ENCODE results near the gene TNFRSF18. TPM values are rescaled to one million over a fixed set of nuclear protein-coding genes. Genes with fewer than 3 reads are reported as not detected.

TNFRSF18 gene
- polyA plus RNA-seq, 3 donors: 0.20 to 0.80 (median 0.43) TPM

- DNase-seq (ENCODE audit: extremely low read depth in 1 of 11, low read depth in 9 of 11, low spot score in 4 of 11): no peak
Observed at GRCh38 chr1:1242461-1243265, 36.3 kb upstream of the TNFRSF18 start.

DNA sequence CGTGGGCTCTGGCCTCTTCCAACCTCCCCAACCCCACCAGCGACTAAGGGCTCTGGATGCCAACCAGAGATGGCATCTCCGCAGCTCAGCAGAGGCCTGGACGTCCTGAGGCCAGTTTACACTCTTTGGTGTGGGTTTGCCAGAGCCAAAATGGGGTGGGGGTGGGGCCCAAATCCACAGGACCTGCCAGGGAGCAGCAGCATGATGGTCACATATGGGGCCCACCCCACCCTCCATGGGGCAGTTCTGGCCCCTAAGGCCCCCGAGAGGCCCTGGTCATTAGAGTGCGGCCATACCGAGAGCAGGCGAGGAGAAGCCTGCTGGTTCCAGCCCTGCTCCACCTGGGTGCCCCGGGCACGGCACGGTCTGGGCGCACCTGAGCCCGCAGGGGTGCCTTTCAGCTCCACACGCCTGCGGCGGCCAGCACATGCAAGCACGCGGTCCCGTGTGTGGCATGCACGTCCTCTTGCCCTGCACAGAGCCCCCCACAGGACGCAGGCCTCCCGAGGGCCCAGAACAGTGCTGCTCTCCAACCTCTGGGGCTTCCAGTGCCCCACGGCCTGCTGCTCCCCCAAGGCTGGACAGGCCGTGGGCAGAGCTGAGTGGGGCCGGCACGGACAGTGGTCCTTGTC, 35.3 kb upstream of the TNFRSF18 start:
- no peak for DNase-seq (ENCODE audit: extremely low read depth in 1 of 11, low read depth in 9 of 11, low spot score in 4 of 11)

DNA sequence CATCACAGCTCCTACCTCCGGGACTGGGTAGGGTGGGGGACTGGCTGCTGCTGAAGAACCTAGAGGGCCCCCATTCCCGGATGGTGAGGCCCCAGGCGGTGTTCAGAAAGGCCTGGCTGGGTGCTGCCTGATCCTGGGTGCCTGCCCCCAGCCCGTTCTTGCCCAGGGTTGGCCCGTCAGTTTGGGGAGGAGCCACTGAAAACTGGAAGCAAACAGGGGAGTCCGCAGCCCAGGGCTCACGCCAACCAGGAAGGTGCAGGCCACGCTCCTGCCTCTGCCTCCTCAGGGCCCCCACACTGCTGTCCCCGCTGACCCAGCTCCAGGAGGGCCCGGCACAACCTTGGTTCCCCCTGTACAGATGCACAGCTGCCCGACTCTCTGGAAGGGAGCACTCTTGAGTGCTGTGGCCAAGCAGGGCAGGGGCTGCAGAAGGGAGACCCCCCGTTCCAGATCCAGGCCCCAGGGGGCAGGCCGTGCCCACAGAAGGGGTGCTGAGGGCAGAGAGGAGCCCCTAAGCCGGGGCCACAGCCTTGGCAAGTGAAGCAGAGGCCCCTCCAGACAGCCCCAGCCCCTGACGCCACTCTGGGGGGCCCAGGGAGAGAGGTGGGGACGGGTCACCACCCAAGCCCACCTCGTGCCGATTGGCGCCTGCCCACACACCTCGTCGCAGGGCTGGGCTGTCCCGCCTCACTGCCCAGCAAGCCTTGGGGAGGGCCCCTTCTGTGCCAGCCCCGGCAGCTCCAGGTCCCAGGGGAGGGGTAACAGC, 34.6 kb upstream of the TNFRSF18 start:
- DNase-seq (ENCODE audit: extremely low read depth in 1 of 11, low read depth in 9 of 11, low spot score in 4 of 11): no peak

DNA sequence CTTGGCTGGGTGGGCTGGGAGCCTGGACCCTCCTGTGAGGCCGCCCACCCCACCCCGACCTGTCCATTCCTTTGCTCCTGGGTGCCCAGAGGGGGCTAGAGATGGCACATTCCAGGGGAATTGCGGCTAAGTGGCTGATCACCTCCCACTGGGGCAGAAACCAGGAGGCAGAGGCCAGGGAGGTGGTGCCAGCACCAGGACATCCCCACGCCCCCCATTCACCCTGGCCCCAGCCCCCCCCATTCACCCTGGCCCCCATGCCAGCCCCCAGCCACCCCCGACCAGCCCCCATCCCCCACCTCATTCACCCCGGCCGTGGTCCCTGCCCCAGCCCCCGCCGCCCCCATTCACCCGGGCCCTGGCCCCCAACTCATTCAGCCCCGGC, 33.9 kb upstream of the TNFRSF18 start:
- DNase-seq (ENCODE audit: extremely low read depth in 1 of 11, low read depth in 9 of 11, low spot score in 4 of 11): no peak

GRCh38 chr1:1239614-1240347, 33.4 kb upstream of the TNFRSF18 start:
- no peak for DNase-seq (ENCODE audit: extremely low read depth in 1 of 11, low read depth in 9 of 11, low spot score in 4 of 11)

- no peak for DNase-seq (ENCODE audit: extremely low read depth in 1 of 11, low read depth in 9 of 11, low spot score in 4 of 11)
Observed at GRCh38 chr1:1239227-1239613, 32.8 kb upstream of the TNFRSF18 start.

DNA sequence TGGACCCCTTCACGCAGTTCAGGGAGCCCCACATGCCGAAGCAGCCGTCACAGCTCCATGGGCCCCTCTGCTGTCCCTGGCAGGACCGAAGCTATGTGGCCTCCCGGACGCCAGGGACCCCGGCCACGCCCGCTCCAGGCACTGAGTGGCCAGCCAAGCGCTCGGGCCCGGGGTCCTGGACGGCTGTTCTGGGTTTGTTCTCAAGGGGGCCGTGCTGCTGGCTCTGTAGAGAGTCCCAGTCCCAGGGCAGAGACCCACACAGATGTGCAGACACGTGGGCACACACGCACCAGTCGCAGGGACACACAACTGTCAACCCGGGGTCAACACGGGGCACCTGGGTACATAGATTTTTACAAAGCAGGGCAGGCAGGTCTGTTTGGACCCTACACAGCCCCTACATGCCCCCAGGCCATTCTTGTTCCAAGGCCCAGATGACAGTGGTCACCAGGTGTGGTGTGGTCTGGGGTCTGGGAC, 32.3 kb upstream of the TNFRSF18 start:
- DNase-seq (ENCODE audit: extremely low read depth in 1 of 11, low read depth in 9 of 11, low spot score in 4 of 11): no peak

DNA sequence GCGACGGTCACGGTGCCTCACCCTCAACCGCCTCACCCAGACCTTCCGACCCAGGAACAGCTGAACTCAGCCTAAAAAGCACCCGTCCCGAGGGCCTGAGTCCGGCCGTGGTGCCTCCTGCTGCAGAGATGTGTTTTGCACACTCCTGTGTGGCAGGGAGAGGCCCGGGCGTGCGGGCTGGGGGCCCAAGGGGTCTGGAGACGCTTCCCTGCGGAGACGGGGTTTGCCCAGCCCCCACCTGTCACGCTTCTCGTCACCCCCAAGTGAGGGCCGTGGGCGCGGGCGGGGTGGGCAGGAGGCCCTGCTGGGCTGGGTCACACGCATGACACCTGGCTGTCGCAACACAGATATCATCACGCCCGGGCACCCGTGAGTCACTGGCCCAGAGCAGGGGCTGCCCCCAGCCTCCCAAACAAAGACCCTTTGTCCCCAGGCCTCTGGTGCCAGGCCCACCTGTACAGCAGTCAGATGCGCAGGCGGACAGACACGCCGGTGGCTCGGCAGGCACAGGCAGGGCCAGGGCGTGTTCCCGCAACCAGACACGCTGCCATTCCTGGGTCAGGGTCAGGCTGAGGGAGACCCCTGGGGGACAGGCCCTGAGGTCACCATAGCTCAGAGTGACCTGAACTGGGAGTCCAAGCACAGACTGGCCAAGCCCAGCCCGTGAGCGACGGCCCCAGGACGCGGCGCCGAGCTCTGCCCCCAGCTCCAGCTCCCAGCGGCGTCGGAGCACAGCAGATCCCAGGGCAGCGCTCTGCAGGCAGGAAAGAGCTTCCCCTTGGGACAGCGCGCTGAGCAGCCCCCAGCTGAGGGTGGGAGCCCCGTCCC, 31.7 kb upstream of the TNFRSF18 start:
- no peak for DNase-seq (ENCODE audit: extremely low read depth in 1 of 11, low read depth in 9 of 11, low spot score in 4 of 11)

DNA sequence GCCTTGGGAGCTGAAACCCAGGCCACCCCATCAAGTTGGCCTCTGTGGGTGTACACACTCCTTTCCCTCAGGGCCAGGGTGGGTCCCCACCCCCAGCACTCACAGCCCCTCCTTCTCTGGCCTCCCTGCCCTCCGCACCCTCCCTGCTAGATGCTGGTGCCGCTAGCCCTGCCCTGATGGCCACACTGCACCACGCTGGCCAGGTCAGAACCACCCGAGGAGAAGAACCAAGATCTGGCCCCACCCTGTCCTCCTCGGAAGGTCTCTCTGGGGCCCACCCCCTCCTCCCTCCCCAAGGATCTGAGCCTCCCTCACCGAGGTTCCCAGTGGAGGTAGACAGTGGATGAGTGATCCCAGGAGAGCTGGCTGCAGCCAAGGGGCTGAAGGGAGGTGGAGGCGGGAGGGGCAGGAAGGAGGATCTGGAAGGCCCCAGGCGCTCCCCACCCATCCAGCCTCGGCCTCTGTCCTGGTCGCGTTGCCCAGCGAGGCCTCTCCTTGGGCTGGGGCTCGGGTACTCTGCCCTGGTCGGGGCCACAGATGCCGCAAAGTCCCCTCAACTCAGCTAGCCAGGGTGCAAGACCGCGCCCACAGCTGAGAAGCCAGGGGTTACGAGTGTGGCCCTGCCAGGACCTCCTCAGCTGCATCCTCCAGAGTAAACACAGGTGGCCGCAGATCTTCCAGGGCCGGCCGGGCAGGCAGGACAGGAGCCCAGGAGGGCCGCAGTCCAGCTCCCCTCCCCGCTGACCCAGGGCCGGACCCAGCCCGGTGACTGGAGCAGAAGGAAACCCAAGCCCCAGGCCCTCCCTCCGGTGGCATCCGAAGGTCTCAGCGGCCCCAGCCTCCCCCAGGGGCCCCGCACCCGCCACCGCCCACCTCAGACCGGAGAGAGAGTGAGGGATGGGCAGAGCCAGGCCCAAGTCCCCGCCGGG, 30.8 kb upstream of the TNFRSF18 start:
- no peak for DNase-seq (ENCODE audit: extremely low read depth in 1 of 11, low read depth in 9 of 11, low spot score in 4 of 11)

DNA sequence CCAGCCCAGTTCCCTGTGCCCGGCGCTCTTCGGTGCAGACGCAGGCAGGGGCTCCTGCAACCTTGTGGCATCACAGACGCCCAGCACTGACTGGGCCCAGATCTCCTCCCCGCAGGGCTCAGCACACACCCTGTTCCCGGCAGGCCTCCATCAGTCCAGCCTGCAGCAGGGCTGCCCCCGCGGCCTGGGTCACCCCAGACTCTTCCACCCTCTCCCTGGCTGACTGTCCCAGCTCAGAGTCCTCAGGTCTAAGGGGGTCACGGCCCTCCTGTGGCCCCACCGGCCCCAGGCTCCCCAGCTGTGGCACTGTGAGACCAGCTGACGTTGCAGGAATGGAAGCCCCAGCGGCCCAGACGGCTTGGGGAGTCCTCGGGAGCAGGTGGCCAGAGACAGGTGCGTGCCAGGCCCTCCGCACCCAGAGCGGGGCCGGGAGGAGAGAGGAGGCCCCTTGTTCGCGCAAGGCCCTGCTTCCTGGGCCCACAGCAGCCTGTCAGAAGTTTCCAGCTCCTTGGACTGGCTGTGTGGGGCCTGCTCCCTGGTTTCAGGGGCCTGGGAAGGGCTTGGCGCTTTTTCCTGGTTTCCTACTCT, 29.9 kb upstream of the TNFRSF18 start:
- no peak for DNase-seq (ENCODE audit: extremely low read depth in 1 of 11, low read depth in 9 of 11, low spot score in 4 of 11)

GRCh38 chr1:1235016-1235744, 28.8 kb upstream of the TNFRSF18 start:
- no peak for DNase-seq (ENCODE audit: extremely low read depth in 1 of 11, low read depth in 9 of 11, low spot score in 4 of 11)

GRCh38 chr1:1234180-1234808, 27.9 kb upstream of the TNFRSF18 start:
- no peak for DNase-seq (ENCODE audit: extremely low read depth in 1 of 11, low read depth in 9 of 11, low spot score in 4 of 11)

DNA sequence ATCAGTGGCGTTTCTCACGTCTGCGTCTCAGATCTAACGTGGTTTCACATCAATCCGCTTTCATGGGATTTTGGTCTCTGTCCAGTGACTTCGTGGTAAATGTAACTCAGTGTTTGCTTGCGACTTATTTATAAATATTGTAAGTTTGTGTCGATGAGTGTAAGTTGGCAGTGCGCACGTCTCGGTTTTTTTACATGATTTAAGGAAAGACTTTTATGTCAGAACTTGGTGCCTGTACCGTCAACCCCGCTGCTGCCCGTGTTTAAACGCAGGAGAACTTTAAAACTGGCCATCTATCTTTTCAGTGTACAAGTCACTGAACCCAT, 27.1 kb upstream of the TNFRSF18 start:
- DNase-seq (ENCODE audit: extremely low read depth in 1 of 11, low read depth in 9 of 11, low spot score in 4 of 11): no peak

GRCh38 chr1:1232796-1233566, 26.6 kb upstream of the TNFRSF18 start:
- DNase-seq (ENCODE audit: extremely low read depth in 1 of 11, low read depth in 9 of 11, low spot score in 4 of 11): no peak

GRCh38 chr1:1232208-1232795, 25.9 kb upstream of the TNFRSF18 start, which contains the start of gene B3GALT6:
B3GALT6 (plus strand) TSS chr1:1232237; CDS start chr1:1232279, 42 bp downstream.
- DNase-seq (ENCODE audit: extremely low read depth in 1 of 11, low read depth in 9 of 11, low spot score in 4 of 11): no peak

Data from renal cortex interstitium (tissue), 11 donors.